ENCODE results near the gene GLMP. TPM values are rescaled to one million over a fixed set of nuclear protein-coding genes. Genes with fewer than 3 reads are reported as not detected.

Gene GLMP
- total and polyA plus RNA-seq, 2 of the 13 experiments (the other 11 are each of a cell fraction or from before 2014, with no cell fraction given), result 44.6 to 75.8 TPM

DNA sequence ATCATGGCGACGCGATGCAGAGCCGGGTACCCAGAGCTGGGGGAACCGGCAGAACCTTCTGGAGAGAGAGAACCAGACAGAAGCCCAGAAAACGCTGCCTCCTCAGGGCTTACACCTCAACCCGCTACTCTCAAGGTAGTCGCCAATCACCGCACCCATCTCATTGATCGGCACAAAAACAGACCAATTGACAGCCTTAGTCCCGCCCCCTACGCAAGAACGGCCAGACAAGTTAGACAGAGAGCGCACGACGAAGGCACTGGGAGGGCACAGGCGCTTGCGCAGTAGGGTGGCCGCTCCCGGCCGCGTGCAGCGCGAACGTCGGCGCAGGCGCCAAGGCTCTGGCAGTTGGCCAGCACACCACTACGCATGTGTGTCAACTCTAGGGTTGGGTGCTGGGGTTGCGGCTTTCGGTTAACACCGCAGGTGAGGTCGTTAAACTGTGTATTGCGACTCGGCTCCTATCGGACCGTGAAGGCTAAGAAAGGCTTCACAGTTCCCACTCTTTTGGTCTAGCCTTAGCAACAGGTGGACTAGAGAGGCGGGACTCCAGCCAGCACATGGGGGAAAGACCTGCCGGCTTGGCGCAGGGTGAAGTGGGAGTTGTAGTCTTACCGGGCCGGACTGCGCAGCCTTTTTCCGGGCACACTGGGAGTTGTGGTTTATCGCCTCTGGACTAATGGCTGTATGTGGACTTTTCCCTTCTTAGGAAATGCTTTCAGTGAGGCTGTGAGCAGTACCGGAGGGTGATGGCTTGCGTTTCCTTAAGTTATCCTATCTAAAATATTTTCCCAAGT lies 42.9 kb upstream of the GLMP start, which contains the start of the genes CCT3 and TSACC (continued):
- no peak; the same call in 1 of the 2 replicates for TF ChIP-seq KAT7 (CRISPR knock-in tag; IDR thresholded peaks at IDR 0.05; ENCODE audit: borderline replicate concordance)
- no peak for TF ChIP-seq NFE2L1 (CRISPR knock-in tag; IDR thresholded peaks at IDR 0.05; ENCODE audit: borderline replicate concordance)
- no peak for TF ChIP-seq DPF2 (CRISPR knock-in tag; IDR thresholded peaks at IDR 0.05; ENCODE audit: borderline replicate concordance, low read depth)
- no peak for TF ChIP-seq ZNF296 (CRISPR knock-in tag; conservative IDR thresholded peaks at IDR 0.05)
- TF ChIP-seq ZNF839 (CRISPR knock-in tag; IDR thresholded peaks at IDR 0.05; ENCODE audit: borderline replicate concordance), result no peak
- 0 out of 2 replicates have a peak, but pooled peaks have one; percentile 22 for TF ChIP-seq ZNF33B (CRISPR knock-in tag; IDR thresholded peaks at IDR 0.05)
- no peak for TF ChIP-seq ZNF12 (CRISPR knock-in tag; IDR thresholded peaks at IDR 0.05)
- TF ChIP-seq, protein P1, sequence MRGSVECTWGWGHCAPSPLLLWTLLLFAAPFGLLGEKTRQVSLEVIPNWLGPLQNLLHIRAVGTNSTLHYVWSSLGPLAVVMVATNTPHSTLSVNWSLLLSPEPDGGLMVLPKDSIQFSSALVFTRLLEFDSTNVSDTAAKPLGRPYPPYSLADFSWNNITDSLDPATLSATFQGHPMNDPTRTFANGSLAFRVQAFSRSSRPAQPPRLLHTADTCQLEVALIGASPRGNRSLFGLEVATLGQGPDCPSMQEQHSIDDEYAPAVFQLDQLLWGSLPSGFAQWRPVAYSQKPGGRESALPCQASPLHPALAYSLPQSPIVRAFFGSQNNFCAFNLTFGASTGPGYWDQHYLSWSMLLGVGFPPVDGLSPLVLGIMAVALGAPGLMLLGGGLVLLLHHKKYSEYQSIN (CRISPR knock-in tag; IDR thresholded peaks at IDR 0.05; ENCODE audit: borderline replicate concordance), result no peak
- peak; percentile 93 for TF ChIP-seq CREM (IDR thresholded peaks at IDR 0.05)
- 0 out of 2 replicates have a peak, but pooled peaks have one; percentile 51 for TF ChIP-seq CREM (CRISPR knock-in tag; IDR thresholded peaks at IDR 0.05)
- TF ChIP-seq HOXA3 (CRISPR knock-in tag; IDR thresholded peaks at IDR 0.05), result peak; percentile 58
- TF ChIP-seq ADNP (CRISPR knock-in tag; IDR thresholded peaks at IDR 0.05), result no peak
- TF ChIP-seq, protein P2, sequence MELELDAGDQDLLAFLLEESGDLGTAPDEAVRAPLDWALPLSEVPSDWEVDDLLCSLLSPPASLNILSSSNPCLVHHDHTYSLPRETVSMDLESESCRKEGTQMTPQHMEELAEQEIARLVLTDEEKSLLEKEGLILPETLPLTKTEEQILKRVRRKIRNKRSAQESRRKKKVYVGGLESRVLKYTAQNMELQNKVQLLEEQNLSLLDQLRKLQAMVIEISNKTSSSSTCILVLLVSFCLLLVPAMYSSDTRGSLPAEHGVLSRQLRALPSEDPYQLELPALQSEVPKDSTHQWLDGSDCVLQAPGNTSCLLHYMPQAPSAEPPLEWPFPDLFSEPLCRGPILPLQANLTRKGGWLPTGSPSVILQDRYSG (CRISPR knock-in tag; IDR thresholded peaks at IDR 0.05), result no peak
- 0 out of 2 replicates have a peak, but pooled peaks have one; percentile 61 for TF ChIP-seq SP140L (CRISPR knock-in tag; IDR thresholded peaks at IDR 0.05; ENCODE audit: borderline replicate concordance)
- no peak for TF ChIP-seq TBX3 (IDR thresholded peaks at IDR 0.05; ENCODE audit: borderline replicate concordance)
- TF ChIP-seq, protein P3, sequence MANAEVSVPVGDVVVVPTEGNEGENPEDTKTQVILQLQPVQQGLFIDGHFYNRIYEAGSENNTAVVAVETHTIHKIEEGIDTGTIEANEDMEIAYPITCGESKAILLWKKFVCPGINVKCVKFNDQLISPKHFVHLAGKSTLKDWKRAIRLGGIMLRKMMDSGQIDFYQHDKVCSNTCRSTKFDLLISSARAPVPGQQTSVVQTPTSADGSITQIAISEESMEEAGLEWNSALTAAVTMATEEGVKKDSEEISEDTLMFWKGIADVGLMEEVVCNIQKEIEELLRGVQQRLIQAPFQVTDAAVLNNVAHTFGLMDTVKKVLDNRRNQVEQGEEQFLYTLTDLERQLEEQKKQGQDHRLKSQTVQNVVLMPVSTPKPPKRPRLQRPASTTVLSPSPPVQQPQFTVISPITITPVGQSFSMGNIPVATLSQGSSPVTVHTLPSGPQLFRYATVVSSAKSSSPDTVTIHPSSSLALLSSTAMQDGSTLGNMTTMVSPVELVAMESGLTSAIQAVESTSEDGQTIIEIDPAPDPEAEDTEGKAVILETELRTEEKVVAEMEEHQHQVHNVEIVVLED (CRISPR knock-in tag; IDR thresholded peaks at IDR 0.05; ENCODE audit: borderline replicate concordance), result peak; percentile 97
- no peak; the same call in 1 of the 2 replicates for TF ChIP-seq FOSL2 (CRISPR knock-in tag; IDR thresholded peaks at IDR 0.05)
- TF ChIP-seq, protein P4, sequence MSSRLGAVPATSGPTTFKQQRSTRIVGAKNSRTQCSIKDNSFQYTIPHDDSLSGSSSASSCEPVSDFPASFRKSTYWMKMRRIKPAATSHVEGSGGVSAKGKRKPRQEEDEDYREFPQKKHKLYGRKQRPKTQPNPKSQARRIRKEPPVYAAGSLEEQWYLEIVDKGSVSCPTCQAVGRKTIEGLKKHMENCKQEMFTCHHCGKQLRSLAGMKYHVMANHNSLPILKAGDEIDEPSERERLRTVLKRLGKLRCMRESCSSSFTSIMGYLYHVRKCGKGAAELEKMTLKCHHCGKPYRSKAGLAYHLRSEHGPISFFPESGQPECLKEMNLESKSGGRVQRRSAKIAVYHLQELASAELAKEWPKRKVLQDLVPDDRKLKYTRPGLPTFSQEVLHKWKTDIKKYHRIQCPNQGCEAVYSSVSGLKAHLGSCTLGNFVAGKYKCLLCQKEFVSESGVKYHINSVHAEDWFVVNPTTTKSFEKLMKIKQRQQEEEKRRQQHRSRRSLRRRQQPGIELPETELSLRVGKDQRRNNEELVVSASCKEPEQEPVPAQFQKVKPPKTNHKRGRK (CRISPR knock-in tag; IDR thresholded peaks at IDR 0.05), result no peak
- TF ChIP-seq ZSCAN21 (CRISPR knock-in tag; IDR thresholded peaks at IDR 0.05; ENCODE audit: borderline replicate concordance), result peak; percentile 85
- no peak for TF ChIP-seq ZBTB7A (CRISPR knock-in tag; IDR thresholded peaks at IDR 0.05)
- no peak; the same call in 1 of the 2 replicates for TF ChIP-seq ZNF451 (CRISPR knock-in tag; IDR thresholded peaks at IDR 0.05)
- TF ChIP-seq AHR (CRISPR knock-in tag; IDR thresholded peaks at IDR 0.05), result 0 out of 2 replicates have a peak, but pooled peaks have one; percentile 45
- TF ChIP-seq CBX1 (IDR thresholded peaks at IDR 0.05; ENCODE audit: low read depth), result no peak
- TF ChIP-seq, protein P5, sequence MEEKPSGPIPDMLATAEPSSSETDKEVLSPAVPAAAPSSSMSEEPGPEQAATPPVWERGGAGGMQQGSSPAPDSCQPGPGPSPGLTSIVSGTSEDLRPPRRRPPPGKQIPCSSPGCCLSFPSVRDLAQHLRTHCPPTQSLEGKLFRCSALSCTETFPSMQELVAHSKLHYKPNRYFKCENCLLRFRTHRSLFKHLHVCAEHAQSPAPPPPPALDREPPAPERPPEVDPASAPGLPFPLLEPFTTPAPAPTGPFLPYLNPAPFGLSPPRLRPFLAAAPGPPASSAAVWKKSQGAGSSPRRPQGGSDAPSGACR (CRISPR knock-in tag; IDR thresholded peaks at IDR 0.05), result 0 out of 2 replicates have a peak, but pooled peaks have one; percentile 29
